NCI-H2227 (cell line): ENCODE data around the gene TCF12.
A peak's percentile ranks its signal among the peaks of the same experiment; 100 is the strongest.
"Not testable (repeated sequence)": the region's sequence is repeated elsewhere in the genome, so short reads cannot be mapped to it uniquely, and the experiment has no call there.

ENCODE experiments used
- DNase-seq: peaks from one replicate; lab custom pipeline; 2025; ENCODE audit not compliant: unreplicated experiment; lab: John Stamatoyannopoulos, UW

TCF12 gene

GRCh38 chr15:57014896-57015295 is 96.5 kb downstream of the TCF12 start:
- DNase-seq, result not testable (repeated sequence)

- DNase-seq, result no peak
Observed at GRCh38 chr15:57015360-57015759, 96.9 kb downstream of the TCF12 start.

GRCh38 chr15:57015897-57016296 is 97.5 kb downstream of the TCF12 start:
- DNase-seq, result no peak

GRCh38 chr15:57017024-57017423 is 98.6 kb downstream of the TCF12 start:
- DNase-seq, result no peak

- DNase-seq, result no peak
Observed at GRCh38 chr15:57018151-57018550, 99.7 kb downstream of the TCF12 start.

GRCh38 chr15:57019496-57020160 is 101.2 kb downstream of the TCF12 start:
- no peak for DNase-seq

GRCh38 chr15:57025264-57025926 is 107.0 kb downstream of the TCF12 start:
- DNase-seq, result no peak

- no peak for DNase-seq
Observed at GRCh38 chr15:57026016-57026592, 107.7 kb downstream of the TCF12 start.

GRCh38 chr15:57027596-57027995 is 109.2 kb downstream of the TCF12 start:
- no peak for DNase-seq

GRCh38 chr15:57028176-57028575 is 109.7 kb downstream of the TCF12 start:
- DNase-seq, result no peak

GRCh38 chr15:57030011-57030410 is 111.6 kb downstream of the TCF12 start:
- DNase-seq, result no peak

- no peak for DNase-seq
Observed at GRCh38 chr15:57031082-57031481, 112.6 kb downstream of the TCF12 start.

GRCh38 chr15:57031605-57032004 is 113.2 kb downstream of the TCF12 start:
- peak; percentile 2 for DNase-seq

GRCh38 chr15:57032338-57032737 is 113.9 kb downstream of the TCF12 start:
- DNase-seq, result no peak

GRCh38 chr15:57033715-57034439 is 115.4 kb downstream of the TCF12 start:
- DNase-seq, result no peak

GRCh38 chr15:57034613-57035012 is 116.2 kb downstream of the TCF12 start:
- DNase-seq, result no peak

GRCh38 chr15:57035664-57036063 is 117.2 kb downstream of the TCF12 start:
- DNase-seq, result no peak

GRCh38 chr15:57036352-57036751 is 117.9 kb downstream of the TCF12 start:
- no peak for DNase-seq

GRCh38 chr15:57037548-57037947 is 119.1 kb downstream of the TCF12 start:
- no peak for DNase-seq

- no peak for DNase-seq
Observed at GRCh38 chr15:57038040-57038439, 119.6 kb downstream of the TCF12 start.

GRCh38 chr15:57038496-57038895 is 120.1 kb downstream of the TCF12 start:
- no peak for DNase-seq

GRCh38 chr15:57041416-57041815 is 123.0 kb downstream of the TCF12 start:
- no peak for DNase-seq
